NCI-H1436 treated with DMSO at 0.1 percent for 48 hours (cell line): ENCODE measurements around the gene MAMLD1.
"Not testable (repeated sequence)": the region's sequence is repeated elsewhere in the genome, so short reads cannot be mapped to it uniquely, and the experiment has no call there.

Experiments
- DNase-seq: peaks from one replicate; lab custom pipeline; 2025; lab: John Stamatoyannopoulos, UW

MAMLD1 gene

GRCh38 chrX:150362599-150363481 is at the start of gene MAMLD1:
Gene MAMLD1 (plus strand): TSS chrX:150363317. CDS start chrX:150445517, 82,200 bp downstream.
- no peak for DNase-seq

GRCh38 chrX:150313514-150313913 is 49.6 kb upstream of the MAMLD1 start:
- no peak for DNase-seq

- no peak for DNase-seq
Observed at GRCh38 chrX:150314186-150314585, 48.9 kb upstream of the MAMLD1 start.

- DNase-seq, result no peak
Observed at GRCh38 chrX:150316564-150316963, 46.6 kb upstream of the MAMLD1 start.

- DNase-seq, result no peak
Observed at GRCh38 chrX:150323020-150323419, 40.1 kb upstream of the MAMLD1 start.

GRCh38 chrX:150324035-150324728 is 38.9 kb upstream of the MAMLD1 start:
- no peak for DNase-seq

- no peak for DNase-seq
Observed at GRCh38 chrX:150324919-150325318, 38.2 kb upstream of the MAMLD1 start.

GRCh38 chrX:150326541-150327247 is 36.4 kb upstream of the MAMLD1 start:
- DNase-seq, result no peak

- no peak for DNase-seq
Observed at GRCh38 chrX:150329282-150329681, 33.8 kb upstream of the MAMLD1 start.

- DNase-seq, result no peak
Observed at GRCh38 chrX:150329868-150330267, 33.2 kb upstream of the MAMLD1 start.

GRCh38 chrX:150332023-150332422 is 31.1 kb upstream of the MAMLD1 start:
- no peak for DNase-seq

GRCh38 chrX:150334100-150334499 is 29.0 kb upstream of the MAMLD1 start:
- no peak for DNase-seq

- no peak for DNase-seq
Observed at GRCh38 chrX:150334981-150335380, 28.1 kb upstream of the MAMLD1 start.

GRCh38 chrX:150337026-150337425 is 26.1 kb upstream of the MAMLD1 start:
- no peak for DNase-seq

- no peak for DNase-seq
Observed at GRCh38 chrX:150337536-150337935, 25.6 kb upstream of the MAMLD1 start.

- no peak for DNase-seq
Observed at GRCh38 chrX:150338615-150339014, 24.5 kb upstream of the MAMLD1 start.

- no peak for DNase-seq
Observed at GRCh38 chrX:150339736-150340135, 23.4 kb upstream of the MAMLD1 start.

- DNase-seq, result not testable (repeated sequence)
Observed at GRCh38 chrX:150340326-150340725, 22.8 kb upstream of the MAMLD1 start.

- DNase-seq, result no peak
Observed at GRCh38 chrX:150347471-150347870, 15.6 kb upstream of the MAMLD1 start.

GRCh38 chrX:150348365-150348764 is 14.8 kb upstream of the MAMLD1 start:
- no peak for DNase-seq

GRCh38 chrX:150352114-150352513 is 11.0 kb upstream of the MAMLD1 start:
- no peak for DNase-seq

- no peak for DNase-seq
Observed at GRCh38 chrX:150352581-150352980, 10.5 kb upstream of the MAMLD1 start.

GRCh38 chrX:150355913-150356312 is 7.2 kb upstream of the MAMLD1 start:
- DNase-seq, result no peak
